ENCODE data around the gene SPAG4. TPM values are rescaled to one million over a fixed set of nuclear protein-coding genes. Genes with fewer than 3 reads are reported as not detected.

The SPAG4 gene
- total RNA-seq, 3 donors from 2014 or later, result 3.4 to 9.2 (median 3.4) TPM

DNA sequence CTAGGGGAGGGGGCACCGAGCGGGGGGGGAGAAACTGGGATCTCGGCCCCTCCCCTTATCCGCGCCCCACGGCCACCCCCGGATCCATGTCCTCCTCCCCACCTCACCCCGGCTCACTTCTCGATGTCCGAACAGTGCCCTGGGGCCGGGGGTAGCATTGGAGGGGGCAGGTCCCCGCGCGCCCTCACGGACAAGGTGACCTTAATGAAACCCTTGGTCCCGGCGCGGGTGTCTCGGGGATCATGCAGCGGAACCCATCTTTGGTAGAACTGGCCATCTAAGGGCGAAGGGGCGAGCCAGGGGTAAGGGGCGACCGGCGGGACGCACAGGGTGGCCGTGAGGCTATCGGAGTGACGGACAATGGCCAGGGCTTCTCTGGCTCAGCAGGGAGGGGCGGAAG lies 13.6 kb upstream of the SPAG4 start:
- Histone ChIP-seq H3K36me3 (no peaks in the 10 kb centered on the region), H3K4me3 (peak overlapping the region; percentile 43 to 77 (median 53)), H3K27ac (peak overlapping the region in 1 of 2 donors; percentile 5), H3K9me3 (no peaks in the 10 kb centered on the region), H3K27me3 (no peaks in the 10 kb centered on the region), H3K4me1 (no peaks in the 10 kb centered on the region)
- intact Hi-C loops (cut with DNase I; ENCODE audit: low total_unique reads), result no loop called here
- TF ChIP-seq POLR2A (IDR thresholded peaks at IDR 0.05), result no peak
- no peak for TF ChIP-seq POLR2AphosphoS5 (IDR thresholded peaks at IDR 0.05)
- TF ChIP-seq CTCF (IDR thresholded peaks at IDR 0.05), result no peak
- no peak for DNase-seq (ENCODE audit: low spot score in 2 of 2)

GRCh38 chr20:35602851-35603495 lies 12.7 kb upstream of the SPAG4 start:
- H3K9me3 ChIP-seq, result no peaks in the 10 kb centered on the region
- no peaks in the 10 kb centered on the region for H3K4me1 ChIP-seq
- no peak overlapping the region for H3K27ac ChIP-seq
- no peaks in the 10 kb centered on the region for H3K36me3 ChIP-seq
- TF ChIP-seq CTCF (IDR thresholded peaks at IDR 0.05) (no peak), POLR2A (IDR thresholded peaks at IDR 0.05) (no peak), POLR2AphosphoS5 (IDR thresholded peaks at IDR 0.05) (no peak)
- intact Hi-C loops (cut with DNase I; ENCODE audit: low total_unique reads), result no loop called here
- DNase-seq (ENCODE audit: low spot score in 2 of 2), result no peak
- H3K4me3 ChIP-seq, result no peak overlapping the region
- no peaks in the 10 kb centered on the region for H3K27me3 ChIP-seq

DNA sequence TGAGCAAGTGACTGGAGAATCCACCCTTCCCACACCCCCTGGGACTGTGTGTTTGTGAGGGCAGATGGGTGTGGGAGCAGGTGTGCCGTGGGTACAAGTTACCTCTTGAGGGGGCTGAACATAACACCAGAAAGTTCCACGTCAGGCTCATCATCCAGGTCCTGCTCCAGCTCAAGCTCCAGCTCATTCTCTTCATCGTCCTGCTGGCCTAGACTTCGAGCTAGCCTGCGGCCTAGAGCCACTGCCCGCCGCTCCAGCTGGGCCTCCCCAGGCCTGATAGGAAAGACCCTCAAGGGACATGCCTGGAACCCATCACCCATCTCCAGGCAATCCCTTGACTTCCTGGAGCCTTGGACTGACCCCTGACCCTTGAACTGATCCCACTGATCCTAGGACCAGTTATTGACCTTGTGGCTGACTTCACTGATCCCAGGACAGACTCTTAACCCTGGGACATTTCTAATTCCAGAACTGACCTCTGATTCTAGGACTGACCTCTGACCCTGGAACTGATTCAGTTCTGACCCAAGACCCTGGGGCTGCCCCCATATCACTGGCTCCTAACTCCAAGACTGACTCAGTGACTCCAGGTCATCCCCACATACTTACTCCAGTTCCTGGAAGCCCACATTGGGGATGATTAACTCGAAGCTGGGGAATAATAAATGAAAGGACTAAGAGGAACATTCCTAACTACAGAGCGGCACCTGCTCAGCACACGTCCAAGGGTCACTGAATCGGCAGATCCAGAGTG lies 11.8 kb upstream of the SPAG4 start:
- Histone ChIP-seq H3K9me3 (no peaks in the 10 kb centered on the region), H3K27ac (no peak overlapping the region), H3K4me1 (no peaks in the 10 kb centered on the region), H3K4me3 (no peak overlapping the region), H3K27me3 (no peaks in the 10 kb centered on the region), H3K36me3 (no peaks in the 10 kb centered on the region)
- intact Hi-C loops (cut with DNase I; ENCODE audit: low total_unique reads), result no loop called here
- no peak for TF ChIP-seq CTCF (IDR thresholded peaks at IDR 0.05)
- TF ChIP-seq POLR2A (IDR thresholded peaks at IDR 0.05), result no peak
- no peak for TF ChIP-seq POLR2AphosphoS5 (IDR thresholded peaks at IDR 0.05)
- no peak for DNase-seq (ENCODE audit: low spot score in 2 of 2)

DNA sequence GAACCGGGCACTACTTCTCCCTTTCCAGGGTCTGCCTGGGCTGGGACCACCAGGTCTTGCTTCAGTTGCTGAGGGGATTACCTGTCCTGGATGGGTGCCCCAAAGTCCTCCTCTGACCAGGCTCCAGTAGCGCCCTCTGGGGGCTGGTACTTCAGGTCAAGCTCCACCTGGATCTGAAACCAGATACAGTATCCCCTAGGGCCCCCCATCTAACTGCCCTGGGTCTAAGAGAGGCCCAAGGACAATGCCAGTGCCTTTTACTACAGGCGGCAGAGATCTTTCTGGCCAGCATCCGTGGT lies 11.2 kb upstream of the SPAG4 start:
- Histone ChIP-seq H3K4me3 (no peak overlapping the region), H3K36me3 (no peaks in the 10 kb centered on the region), H3K27me3 (no peaks in the 10 kb centered on the region), H3K27ac (no peak overlapping the region), H3K4me1 (no peaks in the 10 kb centered on the region), H3K9me3 (no peaks in the 10 kb centered on the region)
- TF ChIP-seq POLR2A (IDR thresholded peaks at IDR 0.05), result no peak
- no peak for TF ChIP-seq CTCF (IDR thresholded peaks at IDR 0.05)
- intact Hi-C loops (cut with DNase I; ENCODE audit: low total_unique reads), result no loop called here
- DNase-seq (ENCODE audit: low spot score in 2 of 2), result peak in 1 of 2 donors; percentile 47

GRCh38 chr20:35606127-35606526 lies 9.5 kb upstream of the SPAG4 start:
- Histone ChIP-seq H3K9me3 (no peaks in the 10 kb centered on the region), H3K4me1 (no peaks in the 10 kb centered on the region), H3K27ac (no peak overlapping the region), H3K36me3 (no peaks in the 10 kb centered on the region), H3K27me3 (no peaks in the 10 kb centered on the region), H3K4me3 (no peak overlapping the region)
- DNase-seq (ENCODE audit: low spot score in 2 of 2), result no peak
- TF ChIP-seq CTCF (IDR thresholded peaks at IDR 0.05), result no peak
- no peak for TF ChIP-seq POLR2A (IDR thresholded peaks at IDR 0.05)
- TF ChIP-seq POLR2AphosphoS5 (IDR thresholded peaks at IDR 0.05), result no peak
- intact Hi-C loops (cut with DNase I; ENCODE audit: low total_unique reads), result no loop called here
